GM18868 (cell line): ENCODE results near the gene HPGDS.
A peak's percentile ranks its signal among the peaks of the same experiment; 100 is the strongest.
"Not testable (repeated sequence)": the region's sequence is repeated elsewhere in the genome, so short reads cannot be mapped to it uniquely, and the experiment has no call there.

Experiments used
- ATAC-seq: cut with Tn5 transposase; IDR thresholded peaks from one replicate; pipeline ENCODE4 v1.9.1; 2021; ENCODE audit warnings: mild to moderate bottlenecking, moderate library complexity; ENCODE audit not compliant: unreplicated experiment

HPGDS gene

GRCh38 chr4:94332983-94333590 lies 9.5 kb downstream of the HPGDS start:
- no peak for ATAC-seq

GRCh38 chr4:94329933-94330332 lies 12.7 kb downstream of the HPGDS start:
- no peak for ATAC-seq

DNA sequence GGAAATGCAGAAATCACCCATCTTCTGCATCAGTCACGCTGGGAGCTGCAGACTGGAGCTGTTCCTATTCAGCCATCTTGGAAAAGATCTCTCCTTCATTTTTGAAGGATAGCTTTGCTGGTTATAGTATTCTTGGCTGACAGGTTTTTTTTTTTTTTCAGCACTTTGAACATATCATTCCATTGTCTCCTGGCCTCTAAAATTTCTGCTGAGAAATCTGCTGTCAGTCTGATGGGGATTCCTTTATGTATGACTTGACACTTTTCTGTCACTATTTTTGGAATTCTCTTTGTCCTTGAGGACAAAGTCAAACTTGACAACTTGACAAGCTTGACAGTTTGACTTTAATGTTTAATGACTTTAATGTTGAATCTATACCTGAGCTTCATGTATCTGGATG lies 16.8 kb downstream of the HPGDS start:
- no peak for ATAC-seq

DNA sequence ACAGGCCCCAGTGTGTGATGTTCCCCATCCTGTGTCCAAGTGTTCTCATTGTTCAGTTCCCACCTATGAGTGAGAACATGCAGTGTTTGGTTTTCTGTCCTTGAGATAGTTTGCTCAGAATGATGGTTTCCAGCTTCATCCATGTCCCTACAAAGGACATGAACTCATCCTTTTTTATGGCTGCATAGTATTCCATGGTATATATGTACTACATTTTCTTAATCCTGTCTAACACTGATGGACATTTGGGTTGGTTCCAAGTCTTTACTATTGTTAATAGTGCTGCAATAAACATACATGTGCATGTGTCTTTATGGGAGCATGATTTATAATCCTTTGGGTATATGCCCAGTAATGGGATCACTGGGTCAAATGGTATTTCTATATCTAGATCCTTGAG lies 22.7 kb downstream of the HPGDS start:
- not testable (repeated sequence) for ATAC-seq

GRCh38 chr4:94307231-94307871 lies 35.3 kb downstream of the HPGDS start:
- ATAC-seq = no peak

GRCh38 chr4:94306713-94307112 lies 35.9 kb downstream of the HPGDS start:
- ATAC-seq = no peak

GRCh38 chr4:94305466-94306225 lies 37.0 kb downstream of the HPGDS start:
- ATAC-seq = no peak

GRCh38 chr4:94304365-94304971 lies 38.2 kb downstream of the HPGDS start:
- peak; percentile 73 for ATAC-seq

DNA sequence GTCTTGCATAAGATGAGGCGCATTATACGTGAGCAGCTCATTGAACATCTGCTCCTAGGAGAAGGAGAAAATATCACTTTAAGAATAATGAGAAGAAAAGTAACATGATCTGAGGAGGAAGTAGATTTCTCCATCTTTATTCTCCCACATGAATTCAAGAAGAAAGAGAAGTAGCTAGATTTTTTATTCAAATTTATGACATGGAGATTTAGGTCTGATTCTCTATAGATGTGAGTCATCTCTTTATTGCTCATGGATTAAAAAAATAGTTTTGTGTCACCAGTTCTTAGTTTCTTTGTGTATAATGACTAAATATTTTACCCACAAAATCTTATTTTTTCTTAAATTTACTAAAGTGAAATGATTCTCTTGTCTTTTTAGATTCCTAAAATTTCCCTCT lies 40.4 kb downstream of the HPGDS start:
- ATAC-seq = no peak

DNA sequence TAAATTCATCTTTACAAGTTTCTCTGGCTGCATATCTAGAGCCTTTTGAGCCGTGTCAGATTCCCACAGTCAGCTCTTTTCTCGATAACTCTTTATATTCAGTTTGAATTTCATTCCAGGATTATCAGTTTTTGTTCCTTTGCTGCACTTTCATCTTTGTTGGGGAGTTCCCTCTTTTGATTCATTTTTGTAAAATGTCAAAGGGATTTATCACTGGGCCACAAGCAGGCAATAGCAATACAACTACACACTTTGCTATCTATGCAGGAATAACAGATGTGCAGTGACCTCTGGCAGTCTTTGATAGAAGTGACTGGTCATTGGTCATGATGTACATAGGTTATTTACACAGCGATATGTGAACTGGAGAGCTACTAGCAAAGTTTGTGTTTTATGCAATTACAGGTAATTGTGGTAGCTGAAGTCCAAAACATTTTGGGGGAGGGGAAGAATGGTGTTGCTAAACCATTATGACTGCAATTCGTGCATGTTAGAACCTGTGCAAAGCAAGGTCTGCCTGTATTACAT lies 43.8 kb downstream of the HPGDS start:
- ATAC-seq = no peak

DNA sequence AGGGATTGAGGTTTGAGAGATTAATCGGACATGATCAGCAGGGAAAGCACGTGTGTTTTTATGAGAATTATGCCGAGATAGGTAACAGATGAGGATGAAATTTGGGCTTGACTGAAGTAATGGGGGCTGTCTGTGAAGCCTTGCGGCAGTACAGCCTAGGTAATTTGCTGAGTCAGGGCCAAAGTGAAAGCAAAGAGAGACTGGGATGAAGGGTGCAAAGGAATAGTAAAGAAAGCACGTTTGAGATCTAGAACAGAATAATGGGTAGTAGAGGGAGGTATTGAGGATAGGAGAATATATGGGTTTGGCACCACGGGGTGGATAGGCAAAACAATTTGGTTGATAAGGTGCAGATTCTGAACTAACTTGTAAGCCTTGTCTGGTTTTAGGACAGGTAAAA lies 47.2 kb downstream of the HPGDS start:
- not testable (repeated sequence) for ATAC-seq

- not testable (repeated sequence) for ATAC-seq
Observed at GRCh38 chr4:94293981-94294380, 48.7 kb downstream of the HPGDS start.

- no peak for ATAC-seq
Observed at GRCh38 chr4:94290245-94290644, 52.4 kb downstream of the HPGDS start.

- ATAC-seq = no peak
Observed at GRCh38 chr4:94285666-94286065, 57.0 kb downstream of the HPGDS start.

DNA sequence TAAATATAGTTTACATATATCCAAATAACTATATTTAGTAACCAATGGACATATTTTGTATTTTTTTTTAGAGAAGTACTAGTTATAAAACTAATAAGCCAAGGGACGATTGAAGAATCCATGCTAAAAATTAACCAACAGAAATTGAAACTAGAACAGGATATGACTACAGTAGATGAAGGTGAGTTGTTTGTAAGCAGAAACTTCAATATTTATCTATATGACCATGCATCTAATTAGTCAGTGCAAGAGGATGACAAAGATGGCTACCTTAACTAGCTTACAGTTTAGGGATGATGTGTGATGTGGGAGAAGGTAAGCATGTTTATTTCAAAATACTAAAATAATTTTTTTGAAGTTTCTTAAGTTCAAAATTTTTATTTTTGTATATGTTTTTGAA lies 57.7 kb downstream of the HPGDS start:
- no peak for ATAC-seq

DNA sequence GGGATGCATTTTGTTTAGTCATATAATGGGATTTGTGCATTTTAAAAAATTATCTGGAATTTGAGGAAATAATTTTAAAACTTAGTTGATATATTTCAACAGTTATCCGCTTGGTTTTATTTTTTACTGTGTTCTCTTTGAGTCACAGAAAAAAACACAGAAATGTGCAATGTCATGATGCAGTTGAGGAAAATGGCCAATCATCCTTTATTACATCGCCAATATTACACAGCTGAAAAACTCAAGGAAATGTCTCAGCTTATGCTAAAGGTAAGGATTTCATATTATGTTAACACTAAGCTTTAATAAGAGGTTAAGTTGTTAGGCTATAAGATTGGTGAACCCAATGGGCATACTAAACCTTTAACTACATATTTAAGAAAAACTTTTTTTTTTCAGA lies 63.9 kb downstream of the HPGDS start:
- ATAC-seq = no peak

GRCh38 chr4:94277534-94277933 lies 65.1 kb downstream of the HPGDS start:
- ATAC-seq = no peak

DNA sequence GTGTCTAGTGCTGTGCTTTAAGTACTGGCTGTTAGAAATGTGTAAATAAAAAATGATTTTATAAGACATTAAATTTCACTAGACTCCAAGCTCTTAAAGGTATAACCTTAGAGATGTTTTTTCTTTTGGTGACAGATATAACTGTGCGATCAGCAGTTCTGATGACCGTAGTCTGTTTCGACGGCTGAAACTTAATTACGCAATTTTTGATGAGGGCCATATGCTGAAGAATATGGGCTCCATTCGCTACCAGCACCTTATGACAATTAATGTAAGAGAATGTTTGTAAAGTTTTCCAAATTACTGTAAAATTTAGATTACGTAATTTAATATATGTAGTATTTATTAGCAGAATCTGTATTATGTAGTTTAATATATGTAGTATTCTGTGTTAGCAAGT lies 66.4 kb downstream of the HPGDS start:
- ATAC-seq = no peak

DNA sequence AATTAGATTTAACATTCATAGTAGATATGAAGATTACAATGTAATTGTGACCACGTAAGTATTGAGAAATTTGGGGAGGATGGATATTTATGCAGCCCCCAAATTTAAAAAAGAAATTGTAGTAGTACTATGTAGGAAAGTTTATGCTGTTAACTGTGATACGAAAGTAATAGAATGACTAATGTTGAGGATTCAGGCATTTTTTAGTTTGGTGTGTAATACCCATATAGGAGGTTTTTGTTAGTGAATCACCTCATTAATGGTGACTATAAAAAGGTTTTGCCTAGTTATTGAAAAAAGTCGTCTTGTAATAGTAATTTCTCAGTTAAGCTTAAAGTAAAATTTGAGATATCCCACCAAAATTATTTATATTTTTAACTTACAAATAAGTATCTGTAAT lies 67.7 kb downstream of the HPGDS start:
- no peak for ATAC-seq

GRCh38 chr4:94271248-94271647 lies 71.4 kb downstream of the HPGDS start:
- ATAC-seq = peak; percentile 37

DNA sequence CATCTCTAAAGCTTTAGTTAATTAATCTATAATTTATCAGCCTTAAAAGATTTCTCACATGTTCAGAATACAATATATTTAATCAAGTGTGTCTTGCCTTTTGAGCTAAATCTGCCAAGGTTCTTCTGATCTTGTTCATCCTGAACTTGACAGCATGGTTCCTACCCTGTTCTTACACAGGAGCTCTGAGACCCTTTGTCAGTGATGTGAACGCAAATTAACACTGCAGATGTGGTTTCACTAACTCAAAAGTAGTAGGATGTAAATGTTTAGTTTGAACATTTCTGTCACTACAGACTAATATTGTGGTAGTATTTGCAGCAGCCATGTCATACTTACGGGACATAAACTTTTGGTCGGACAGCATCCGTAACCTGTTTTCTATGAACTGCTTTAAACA lies 75.6 kb downstream of the HPGDS start:
- no peak for ATAC-seq
